HL-60 (cell line): Measurements from ENCODE around the gene MS4A10.
"Not testable (repeated sequence)": the region's sequence is repeated elsewhere in the genome, so short reads cannot be mapped to it uniquely, and the experiment has no call there.

Experiments used
- DNase-seq, 2 experiments: peaks; one replicate each; pipeline ENCODE4 v3.0.0-alpha.2; 2010 to 2020; ENCODE audit warnings: low read depth in 1 of 2, low spot score in 1 of 2
- H3K27ac ChIP-seq: fragments of 250-450 bp; sonication (Bioruptor Pico); replicated peaks from 2 replicates; pipeline ENCODE4 v1.5.1; 2020; ENCODE audit warnings: mild to moderate bottlenecking, moderate library complexity
- H3K27me3 ChIP-seq: fragments of 250-450 bp; sonication (Bioruptor Pico); 2 replicates; pipeline ENCODE4 v1.5.1; 2021; ENCODE audit warnings: mild to moderate bottlenecking, moderate library complexity; ENCODE audit not compliant: insufficient read depth, poor library complexity, severe bottlenecking
- H3K4me3 ChIP-seq: replicated peaks from 2 replicates; pipeline ENCODE4 v1.5.1; 2011; ENCODE audit warnings: mild to moderate bottlenecking, control low read depth, low read length; ENCODE audit not compliant: insufficient read depth
- CTCF ChIP-seq: IDR thresholded peaks from one replicate; pipeline ENCODE4 v1.5.1; 2011; ENCODE audit warnings: low read length, control low read depth, inconsistent platforms; ENCODE audit not compliant: insufficient read depth
- GABPA ChIP-seq: IDR thresholded peaks from 2 replicates; pipeline ENCODE4 v1.6.1; 2012; ENCODE audit warnings: low read depth
- POLR2AphosphoS5 ChIP-seq: IDR thresholded peaks from 2 replicates; pipeline ENCODE4 v1.6.1; 2012; ENCODE audit warnings: low read depth
- SPI1 ChIP-seq: IDR thresholded peaks from 2 replicates; pipeline ENCODE4 v1.6.1; 2012; ENCODE audit warnings: low read depth, mild to moderate bottlenecking, borderline replicate concordance
- TF ChIP-seq, protein P1 (sequence below): IDR thresholded peaks from 2 replicates; pipeline ENCODE4 v1.6.1; 2012; ENCODE audit warnings: low read depth; ENCODE audit not compliant: insufficient replicate concordance

The MS4A10 gene

DNA sequence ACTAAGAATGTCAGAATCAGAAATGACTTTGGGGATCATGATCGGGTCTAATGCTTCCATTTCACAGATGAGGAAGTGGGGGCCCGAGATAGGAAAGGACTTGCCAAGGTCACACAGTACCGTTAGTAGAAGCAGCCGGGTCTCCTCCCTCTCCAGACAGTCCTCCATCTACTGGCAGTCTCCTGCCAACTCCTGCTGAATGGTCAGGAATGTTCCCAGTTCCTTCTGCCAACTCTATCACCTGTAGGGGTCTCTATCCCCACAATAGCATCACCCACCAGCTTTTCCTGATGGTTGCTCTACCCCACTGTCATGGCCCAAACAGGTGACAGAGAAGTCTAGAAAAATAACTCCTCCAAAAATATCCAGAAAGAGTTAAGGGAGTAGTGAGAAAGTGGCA lies 32.9 kb downstream of the MS4A10 start:
- no peak for TF ChIP-seq CTCF
- TF ChIP-seq SPI1 = no peak
- TF ChIP-seq GABPA = no peak
- TF ChIP-seq POLR2AphosphoS5 = no peak
- TF ChIP-seq, protein P1, sequence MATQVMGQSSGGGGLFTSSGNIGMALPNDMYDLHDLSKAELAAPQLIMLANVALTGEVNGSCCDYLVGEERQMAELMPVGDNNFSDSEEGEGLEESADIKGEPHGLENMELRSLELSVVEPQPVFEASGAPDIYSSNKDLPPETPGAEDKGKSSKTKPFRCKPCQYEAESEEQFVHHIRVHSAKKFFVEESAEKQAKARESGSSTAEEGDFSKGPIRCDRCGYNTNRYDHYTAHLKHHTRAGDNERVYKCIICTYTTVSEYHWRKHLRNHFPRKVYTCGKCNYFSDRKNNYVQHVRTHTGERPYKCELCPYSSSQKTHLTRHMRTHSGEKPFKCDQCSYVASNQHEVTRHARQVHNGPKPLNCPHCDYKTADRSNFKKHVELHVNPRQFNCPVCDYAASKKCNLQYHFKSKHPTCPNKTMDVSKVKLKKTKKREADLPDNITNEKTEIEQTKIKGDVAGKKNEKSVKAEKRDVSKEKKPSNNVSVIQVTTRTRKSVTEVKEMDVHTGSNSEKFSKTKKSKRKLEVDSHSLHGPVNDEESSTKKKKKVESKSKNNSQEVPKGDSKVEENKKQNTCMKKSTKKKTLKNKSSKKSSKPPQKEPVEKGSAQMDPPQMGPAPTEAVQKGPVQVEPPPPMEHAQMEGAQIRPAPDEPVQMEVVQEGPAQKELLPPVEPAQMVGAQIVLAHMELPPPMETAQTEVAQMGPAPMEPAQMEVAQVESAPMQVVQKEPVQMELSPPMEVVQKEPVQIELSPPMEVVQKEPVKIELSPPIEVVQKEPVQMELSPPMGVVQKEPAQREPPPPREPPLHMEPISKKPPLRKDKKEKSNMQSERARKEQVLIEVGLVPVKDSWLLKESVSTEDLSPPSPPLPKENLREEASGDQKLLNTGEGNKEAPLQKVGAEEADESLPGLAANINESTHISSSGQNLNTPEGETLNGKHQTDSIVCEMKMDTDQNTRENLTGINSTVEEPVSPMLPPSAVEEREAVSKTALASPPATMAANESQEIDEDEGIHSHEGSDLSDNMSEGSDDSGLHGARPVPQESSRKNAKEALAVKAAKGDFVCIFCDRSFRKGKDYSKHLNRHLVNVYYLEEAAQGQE = no peak
- no peak overlapping the region for H3K4me3 ChIP-seq
- no peak for DNase-seq
- H3K27ac ChIP-seq = no peak overlapping the region
- H3K27me3 ChIP-seq = no peaks in the 10 kb centered on the region

DNA sequence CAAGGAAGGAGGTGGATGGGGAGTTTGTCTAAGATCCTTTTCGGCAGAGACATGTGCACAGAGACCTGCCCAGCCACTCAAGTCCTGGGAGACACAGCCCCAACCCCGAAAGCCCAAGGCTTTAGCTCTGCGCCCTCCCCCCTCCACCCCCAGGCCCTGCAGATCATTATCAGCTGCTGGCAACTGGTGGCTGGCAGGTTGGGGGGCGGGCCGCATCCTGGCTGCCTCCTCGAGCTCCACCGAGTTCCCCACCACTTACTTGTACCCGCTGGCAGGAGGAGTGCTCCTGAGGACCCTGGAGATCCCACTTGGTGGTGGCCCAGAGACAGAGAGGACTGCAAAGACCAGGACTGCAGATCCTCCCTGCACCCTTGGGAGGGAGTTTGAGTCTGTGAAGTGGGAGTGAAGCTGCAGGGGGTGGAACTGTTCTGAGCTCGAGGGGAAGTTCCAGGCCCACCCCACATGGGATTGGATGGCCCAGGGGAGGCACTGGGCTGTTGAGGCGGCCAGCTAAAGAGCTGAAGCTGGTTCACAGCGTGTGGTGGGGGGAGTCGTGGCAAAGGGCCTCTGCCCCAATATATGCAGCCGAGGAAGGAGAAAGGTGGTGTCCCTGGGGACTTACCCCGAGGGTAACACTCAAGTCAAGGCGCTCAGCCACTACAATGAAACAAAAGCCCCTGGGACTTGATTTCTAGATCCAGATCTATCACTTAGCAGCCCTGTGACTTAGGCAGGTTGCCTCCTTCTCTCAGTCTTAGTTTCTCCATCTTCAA lies 36.9 kb downstream of the MS4A10 start:
- TF ChIP-seq SPI1 (no peak), CTCF (no peak), POLR2AphosphoS5 (no peak), GABPA (no peak)
- TF ChIP-seq, protein P1 = no peak
- Histone ChIP-seq H3K4me3 (no peak overlapping the region), H3K27ac (no peak overlapping the region), H3K27me3 (no peaks in the 10 kb centered on the region)
- DNase-seq = no peak

DNA sequence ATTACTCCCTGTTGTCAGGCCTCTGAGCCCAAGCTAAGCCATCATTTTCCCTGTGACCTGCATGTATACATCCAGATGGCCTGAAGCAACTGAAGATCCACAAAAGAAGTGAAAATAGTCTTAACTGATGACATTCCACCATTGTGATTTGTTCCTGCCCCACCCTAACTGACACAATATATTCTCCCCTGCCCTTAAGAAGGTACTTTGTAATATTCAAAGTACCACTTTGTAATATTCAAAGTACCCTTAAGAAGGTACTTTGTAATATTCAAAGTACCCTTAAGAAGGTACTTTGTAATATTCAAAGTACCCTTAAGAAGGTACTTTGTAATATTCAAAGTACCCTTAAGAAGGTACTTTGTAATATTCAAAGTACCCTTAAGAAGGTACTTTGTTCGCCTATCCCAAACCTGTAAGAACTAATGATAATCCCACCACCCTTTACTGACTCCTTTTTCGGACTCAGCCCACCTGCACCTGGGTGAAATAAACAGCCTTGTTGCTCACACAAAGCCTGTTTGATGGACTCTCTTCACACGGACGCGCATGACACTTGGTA lies 38.7 kb downstream of the MS4A10 start:
- not testable (repeated sequence) for H3K27ac ChIP-seq, H3K4me3 ChIP-seq, H3K27me3 ChIP-seq, DNase-seq

- Histone ChIP-seq H3K27me3 (no peaks in the 10 kb centered on the region), H3K27ac (no peak overlapping the region), H3K4me3 (no peak overlapping the region)
- no peak for DNase-seq
- TF ChIP-seq, protein P1 = no peak
Observed at GRCh38 chr11:60825118-60825517, 40.0 kb downstream of the MS4A10 start.
